CD14-positive monocyte (primary cell): ENCODE measurements around the gene IQGAP2. TPM values are rescaled to one million over a fixed set of nuclear protein-coding genes. Genes with fewer than 3 reads are reported as not detected.

Experiments
- DNase-seq, 3 donors: peaks; one replicate each; pipeline ENCODE4 v3.0.0-alpha.2; 2011 to 2022
- H2AFZ ChIP-seq: 2 replicates; pipeline ENCODE4 v1.6.0; 2012; ENCODE audit warnings: mild to moderate bottlenecking, low read depth, low read length, inconsistent platforms; ENCODE audit not compliant: insufficient read depth, poor library complexity, severe bottlenecking
- H3K27ac ChIP-seq, 2 donors: 1 replicate in 1 of 2; 2 replicates in 1 of 2; pipeline ENCODE4 v1.5.1; 2012 to 2013; ENCODE audit warnings: low read length in 2 of 2, control low read depth in 1 of 2, inconsistent platforms in 1 of 2, low read depth in 1 of 2, mild to moderate bottlenecking in 1 of 2
- H3K27me3 ChIP-seq, 2 donors: one replicate each; pipeline versions ENCODE4 v1.6.0 to v1.6.1; 2011 to 2013; ENCODE audit warnings: low read length in 2 of 2; ENCODE audit not compliant: control insufficient read depth in 2 of 2, insufficient read depth in 2 of 2
- H3K36me3 ChIP-seq, 2 donors: replicated peaks in 1 of 2; 1 replicate in 1 of 2; 2 replicates in 1 of 2; pipeline versions ENCODE4 v1.5.1 to v1.6.1; 2012 to 2013; ENCODE audit warnings: low read length in 2 of 2, control low read depth in 1 of 2, inconsistent platforms in 1 of 2, mild to moderate bottlenecking in 1 of 2; ENCODE audit not compliant: insufficient read depth in 2 of 2, control insufficient read depth in 1 of 2
- H3K4me1 ChIP-seq, 2 donors: 1 replicate in 1 of 2; 2 replicates in 1 of 2; pipeline versions ENCODE4 v1.5.1 to v1.6.1; 2012 to 2013; ENCODE audit warnings: low read length in 2 of 2, control low read depth in 1 of 2, inconsistent platforms in 1 of 2, mild to moderate bottlenecking in 1 of 2, moderate library complexity in 1 of 2; ENCODE audit not compliant: insufficient read depth in 2 of 2, control insufficient read depth in 1 of 2
- H3K4me2 ChIP-seq: replicated peaks from 2 replicates; pipeline ENCODE3; 2012; ENCODE audit warnings: low read length, moderate library complexity, mild to moderate bottlenecking; ENCODE audit not compliant: poor library complexity, severe bottlenecking; ENCODE audit errors: extremely low read depth
- H3K4me3 ChIP-seq, 3 experiments: fragments of 200-600 bp in 1 of 3; sonication (generic) in 1 of 3; replicated peaks in 1 of 3; 1 replicate in 2 of 3; 2 replicates in 1 of 3; pipeline ENCODE4 v1.5.1; 2011 to 2013; ENCODE audit warnings: low read length in 3 of 3, mild to moderate bottlenecking in 3 of 3, control low read depth in 2 of 3, low read depth in 2 of 3, inconsistent platforms in 1 of 3, moderate library complexity in 1 of 3
- H3K79me2 ChIP-seq: 2 replicates; pipeline ENCODE4 v1.6.0; 2012; ENCODE audit warnings: mild to moderate bottlenecking, control low read depth, inconsistent platforms, low read length, moderate library complexity; ENCODE audit not compliant: insufficient read depth
- H3K9ac ChIP-seq: 2 replicates; pipeline ENCODE4 v1.6.0; 2017; ENCODE audit warnings: low read length, mild to moderate bottlenecking; ENCODE audit not compliant: insufficient read depth, poor library complexity, severe bottlenecking
- H3K9me3 ChIP-seq, 2 donors: replicated peaks in 1 of 2; 1 replicate in 1 of 2; 2 replicates in 1 of 2; pipeline versions ENCODE4 v1.5.1 to v1.6.1; 2012 to 2013; ENCODE audit warnings: low read length in 2 of 2, control low read depth in 1 of 2; ENCODE audit not compliant: control insufficient read depth in 1 of 2, insufficient read depth in 1 of 2
- H4K20me1 ChIP-seq: 2 replicates; pipeline ENCODE4 v1.6.0; 2012; ENCODE audit warnings: mild to moderate bottlenecking, low read length, control low read depth, moderate library complexity; ENCODE audit not compliant: insufficient read depth
- H3K27ac Mint-ChIP-seq, 7 donors: one replicate each; pipeline ENCODE4 v1.8.0; 2020; ENCODE audit warnings: mild to moderate bottlenecking in 7 of 7, mixed read lengths in 7 of 7, moderate library complexity in 6 of 7, inconsistent platforms in 2 of 7
- H3K27me3 Mint-ChIP-seq, 3 donors: one replicate each; pipeline ENCODE4 v1.8.0; 2021 to 2022; ENCODE audit warnings: low read depth in 3 of 3, mild to moderate bottlenecking in 3 of 3, mixed read lengths in 3 of 3, moderate library complexity in 3 of 3, inconsistent platforms in 1 of 3
- H3K36me3 Mint-ChIP-seq, 2 donors: one replicate each; pipeline ENCODE4 v1.8.0; 2020; ENCODE audit warnings: mixed read lengths in 2 of 2, inconsistent platforms in 1 of 2, mild to moderate bottlenecking in 1 of 2
- H3K4me1 Mint-ChIP-seq: one replicate; pipeline ENCODE4 v1.8.0; 2020; ENCODE audit warnings: mild to moderate bottlenecking, mixed read lengths
- H3K4me3 Mint-ChIP-seq, 2 donors: one replicate each; pipeline ENCODE4 v1.8.0; 2020; ENCODE audit warnings: mild to moderate bottlenecking in 2 of 2, mixed read lengths in 2 of 2, moderate library complexity in 1 of 2
- H3K9me3 Mint-ChIP-seq, 7 donors: one replicate each; pipeline ENCODE4 v1.8.0; 2020 to 2022; ENCODE audit warnings: mixed read lengths in 7 of 7, mild to moderate bottlenecking in 6 of 7, moderate library complexity in 6 of 7, inconsistent platforms in 2 of 7
- CTCF ChIP-seq: fragments of 200-600 bp; IDR thresholded peaks from one replicate; pipeline ENCODE4 v1.8.0; 2022; ENCODE audit warnings: antibody characterized with exemption, mild to moderate bottlenecking
- WGBS: methylation state at CpG from one replicate; pipeline ENCODE4 v1.1.5; 2013; ENCODE audit warnings: missing lambda C conversion rate; ENCODE audit not compliant: insufficient coverage; 5-methylcytosine and 5-hydroxymethylcytosine counted together
- intact Hi-C, 2 donors: fragments of 100-400 bp; cut with micrococcal nuclease; formaldehyde crosslinking; loops; one replicate each; pipeline versions ENCODE4 v1.15.0 to v1.15.1; 2023
- polyA plus RNA-seq, 3 donors: library from polyadenylated mRNA; depleted of rRNA in 1 of 3; unstranded in 2 of 3; stranded (reverse) in 1 of 3; fragments of 300-500 nt in 2 of 3; fragments of >200 nt in 1 of 3; fragmentation: Illumina TruSeq in 2 of 3; gene quantifications; 1 replicate in 2 of 3; 2 replicates in 1 of 3; pipeline ENCODE4 v1.2.3, GENCODE V29; 2012 to 2021

Gene IQGAP2
- polyA plus RNA-seq, 3 donors: 21.4 to 50.9 (median 35.4) TPM

- Mint-ChIP-seq H3K4me1 (peaks cover 42% of the 10 kb centered on the region), H3K36me3 (peaks cover 6 to 17% of the 10 kb centered on the region in 2 donors), H3K4me3 (no peak overlapping the region), H3K9me3 (peaks cover 2 to 18% (median 7%) of the 10 kb centered on the region in 7 donors), H3K27ac (no peak overlapping the region), H3K27me3 (peaks cover 42 to 54% (median 43%) of the 10 kb centered on the region in 3 donors)
- 91% methylated on average over 4 of the region's 5 CpGs for WGBS
- Histone ChIP-seq H3K9me3 (peaks cover 3% of the 10 kb centered on the region in 2 donors), H3K9ac (no peak overlapping the region), H3K36me3 (no peaks in the 10 kb centered on the region), H3K79me2 (no peaks in the 10 kb centered on the region), H4K20me1 (no peaks in the 10 kb centered on the region), H3K4me1 (peaks cover 31 to 36% of the 10 kb centered on the region in 2 donors), H3K4me2 (no peak overlapping the region), H3K27ac (no peak overlapping the region), H3K27me3 (peaks cover 26 to 43% of the 10 kb centered on the region in 2 donors), H3K4me3 (no peak overlapping the region), H2AFZ (no peak overlapping the region)
- intact Hi-C loops: loop anchor here (10.0 kb wide), 1 partner anchor 56 kb away; no protein-coding TSS in a partner anchor
- no peak for DNase-seq
- TF ChIP-seq CTCF: no peak
These were observed 315.3 kb downstream of the IQGAP2 start for GRCh38 chr5:76718381-76718832.

- H3K79me2 ChIP-seq: no peaks in the 10 kb centered on the region
- no peak overlapping the region for H2AFZ ChIP-seq
- no peak overlapping the region for H3K4me2 ChIP-seq
- peaks cover 6 to 17% of the 10 kb centered on the region in 2 donors for H3K36me3 Mint-ChIP-seq
- H3K9me3 Mint-ChIP-seq: peaks cover 0 to 17% (median 4%) of the 10 kb centered on the region in 7 donors
- H3K9ac ChIP-seq: no peak overlapping the region
- H3K4me1 Mint-ChIP-seq: peaks cover 40% of the 10 kb centered on the region
- peaks cover 0 to 3% of the 10 kb centered on the region in 2 donors for H3K9me3 ChIP-seq
- no peak for TF ChIP-seq CTCF
- no peaks in the 10 kb centered on the region for H3K36me3 ChIP-seq
- 95% methylated on average over 3 of the region's 4 CpGs for WGBS
- H3K4me3 ChIP-seq: no peak overlapping the region
- no peak overlapping the region for H3K4me3 Mint-ChIP-seq
- H3K27me3 ChIP-seq: peaks cover 26 to 38% of the 10 kb centered on the region in 2 donors
- no peak overlapping the region for H3K27ac Mint-ChIP-seq
- no peaks in the 10 kb centered on the region for H4K20me1 ChIP-seq
- intact Hi-C loops: loop anchor here (10.0 kb wide), 1 partner anchor 56 kb away; no protein-coding TSS in a partner anchor
- peaks cover 31 to 36% of the 10 kb centered on the region in 2 donors for H3K4me1 ChIP-seq
- H3K27ac ChIP-seq: no peak overlapping the region
- peaks cover 37 to 49% (median 40%) of the 10 kb centered on the region in 3 donors for H3K27me3 Mint-ChIP-seq
- DNase-seq: no peak
These were observed 315.8 kb downstream of the IQGAP2 start for GRCh38 chr5:76718880-76719279.
